ENCODE data around the gene ADARB2.
"Not testable (repeated sequence)": the region's sequence is repeated elsewhere in the genome, so short reads cannot be mapped to it uniquely, and the experiment has no call there.

The ADARB2 gene

DNA sequence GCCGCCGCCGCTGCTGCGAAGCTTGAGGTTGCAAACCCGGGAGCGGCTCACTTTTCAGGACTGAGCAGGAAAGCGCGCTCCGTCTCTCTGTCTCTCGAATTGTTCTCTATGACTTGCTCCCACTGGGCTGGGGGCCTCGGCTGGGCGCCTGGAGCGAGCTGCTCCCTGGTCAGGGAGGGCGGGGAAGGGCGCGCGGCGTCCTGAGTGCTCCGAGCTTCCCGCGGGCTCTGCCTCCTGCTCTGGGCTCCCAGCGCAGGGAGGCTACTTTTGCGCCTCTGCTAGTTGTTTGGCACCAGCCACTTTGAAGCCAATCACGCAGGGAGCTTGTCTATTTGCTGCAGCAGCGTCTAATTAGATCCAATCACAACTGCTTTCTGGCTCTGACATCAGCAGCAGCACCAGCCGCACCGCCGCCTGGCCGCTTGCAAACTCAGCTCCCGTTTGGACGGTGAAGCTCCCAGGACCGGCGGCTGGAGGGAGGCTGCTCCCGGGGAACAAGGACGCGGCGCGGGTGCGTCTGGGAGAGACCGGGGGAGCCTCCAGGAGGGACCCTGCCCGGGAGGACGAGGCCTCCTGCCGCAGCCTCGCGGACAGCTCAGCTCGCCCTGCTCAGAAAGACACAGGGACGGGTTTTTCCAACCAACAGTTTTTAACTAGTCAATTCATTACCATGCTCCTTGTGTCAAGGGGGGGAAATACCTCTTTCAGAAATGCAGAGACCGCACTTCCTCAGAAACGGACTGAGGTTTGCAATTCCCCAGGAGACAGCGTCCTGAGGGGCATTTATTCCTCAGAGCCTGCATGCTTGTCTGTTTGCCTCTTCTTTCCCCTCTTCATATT is at the start of gene ADARB2:
TSS of gene ADARB2 (minus strand) at position 304 of the 840 bp plus-strand sequence.
- Mint-ChIP-seq H3K27me3 (peaks cover 21% of the 10 kb centered on the region), H3K36me3 (no peaks in the 10 kb centered on the region), H3K27ac (no peak within 1 kb of the TSS), H3K9me3 (no peaks in the 10 kb centered on the region), H3K4me3 (peak within 1 kb of the TSS; percentile 78), H3K4me1 (peaks cover 9% of the 10 kb centered on the region)
- DNase-seq (ENCODE audit: low spot score in 2 of 2) = peak; percentile 22 to 32
- peak; percentile 68 for ATAC-seq (ENCODE audit: low read depth)

DNA sequence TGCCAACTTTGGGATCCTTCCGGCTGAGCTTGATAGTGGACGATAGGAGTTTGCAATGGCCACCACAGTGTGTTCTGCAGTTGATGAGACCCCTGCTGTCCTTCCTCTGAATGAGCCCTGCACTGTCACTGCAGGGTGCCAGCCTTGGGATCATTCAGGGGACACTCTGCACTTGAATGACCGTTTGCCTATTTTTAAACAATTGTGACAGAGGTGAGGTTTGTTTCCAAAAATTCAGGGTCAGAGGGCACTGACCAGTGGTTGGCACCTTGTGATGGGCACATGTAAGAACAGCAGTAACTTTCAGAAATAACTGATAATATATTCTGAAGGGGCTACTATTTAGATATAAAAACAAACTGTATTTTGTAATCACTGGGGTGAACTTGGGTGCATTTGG is 48.5 kb upstream of the ADARB2 start:
- Mint-ChIP-seq H3K36me3 (no peaks in the 10 kb centered on the region), H3K9me3 (peaks cover 2% of the 10 kb centered on the region), H3K4me1 (no peaks in the 10 kb centered on the region), H3K27ac (no peak overlapping the region), H3K4me3 (no peak overlapping the region), H3K27me3 (peaks cover 10% of the 10 kb centered on the region)
- no peak for DNase-seq (ENCODE audit: low spot score in 2 of 2)
- no peak for ATAC-seq (ENCODE audit: low read depth)

- ATAC-seq (ENCODE audit: low read depth) = no peak
- Mint-ChIP-seq H3K9me3 (peaks cover 2% of the 10 kb centered on the region), H3K36me3 (no peaks in the 10 kb centered on the region), H3K4me1 (no peaks in the 10 kb centered on the region), H3K27ac (no peak overlapping the region), H3K27me3 (peaks cover 5% of the 10 kb centered on the region), H3K4me3 (no peak overlapping the region)
- DNase-seq (ENCODE audit: low spot score in 2 of 2) = no peak
Observed at GRCh38 chr10:1782841-1783240, 45.5 kb upstream of the ADARB2 start.

DNA sequence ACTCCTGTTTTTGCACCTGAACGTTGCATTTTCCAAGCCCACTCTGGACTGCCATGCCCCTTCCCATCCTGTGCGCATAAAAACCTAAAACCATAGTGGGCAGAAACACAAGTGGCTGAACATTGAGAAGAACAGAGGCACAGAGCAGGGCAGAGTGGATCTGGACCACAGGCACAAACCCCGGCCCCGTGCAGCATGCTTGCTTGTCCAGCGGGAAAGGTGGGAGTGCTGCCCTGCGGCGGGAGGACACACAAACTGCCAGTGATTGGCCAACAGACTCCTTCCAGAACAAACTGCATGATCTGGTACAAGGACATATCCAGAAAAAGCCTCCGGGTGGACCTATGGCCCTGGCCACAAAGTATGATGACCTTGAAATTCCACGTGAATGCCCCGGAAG is 42.5 kb upstream of the ADARB2 start:
- Mint-ChIP-seq H3K4me3 (no peak overlapping the region), H3K9me3 (peaks cover 2% of the 10 kb centered on the region), H3K36me3 (no peaks in the 10 kb centered on the region), H3K4me1 (no peaks in the 10 kb centered on the region), H3K27me3 (peaks cover 3% of the 10 kb centered on the region), H3K27ac (no peak overlapping the region)
- DNase-seq (ENCODE audit: low spot score in 2 of 2) (no peak), ATAC-seq (ENCODE audit: low read depth) (no peak)

GRCh38 chr10:1778375-1778969 is 41.1 kb upstream of the ADARB2 start:
- peaks cover 3% of the 10 kb centered on the region for H3K27me3 Mint-ChIP-seq
- DNase-seq (ENCODE audit: low spot score in 2 of 2) (no peak), ATAC-seq (ENCODE audit: low read depth) (no peak)
- no peaks in the 10 kb centered on the region for H3K9me3 Mint-ChIP-seq
- no peaks in the 10 kb centered on the region for H3K36me3 Mint-ChIP-seq
- no peaks in the 10 kb centered on the region for H3K4me1 Mint-ChIP-seq
- no peak overlapping the region for H3K27ac Mint-ChIP-seq
- no peak overlapping the region for H3K4me3 Mint-ChIP-seq

DNA sequence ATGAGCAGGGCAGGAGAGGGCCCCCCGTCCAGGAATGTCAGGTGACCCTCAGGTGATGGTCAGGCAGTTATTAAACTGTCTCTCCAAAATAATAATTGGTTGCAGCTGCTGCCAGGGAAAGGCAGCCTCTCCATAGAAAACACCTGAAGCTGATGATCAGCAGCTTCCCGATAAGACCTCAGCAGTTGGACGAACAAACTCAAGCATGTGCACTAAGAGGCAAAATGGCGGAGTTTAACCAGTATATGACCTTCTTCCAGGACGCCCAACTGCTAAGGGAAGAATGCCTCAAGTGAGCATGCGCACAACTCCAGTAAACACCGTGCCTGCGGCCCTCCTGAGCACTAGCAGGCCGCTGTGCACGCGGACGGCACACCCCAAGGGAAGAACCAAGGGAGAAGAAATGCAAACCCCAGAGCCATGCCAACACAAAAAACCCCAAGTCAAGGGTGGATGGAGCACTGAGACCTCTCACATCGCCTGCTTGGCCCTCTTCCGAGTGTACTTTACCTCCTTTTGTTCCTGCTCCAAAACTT is 38.9 kb upstream of the ADARB2 start:
- DNase-seq (ENCODE audit: low spot score in 2 of 2) (no peak), ATAC-seq (ENCODE audit: low read depth) (no peak)
- Mint-ChIP-seq H3K27ac (no peak overlapping the region), H3K4me3 (no peak overlapping the region), H3K9me3 (no peaks in the 10 kb centered on the region), H3K4me1 (no peaks in the 10 kb centered on the region), H3K36me3 (no peaks in the 10 kb centered on the region), H3K27me3 (peaks cover 6% of the 10 kb centered on the region)

GRCh38 chr10:1774796-1775195 is 37.5 kb upstream of the ADARB2 start:
- no peaks in the 10 kb centered on the region for H3K36me3 Mint-ChIP-seq
- no peak for DNase-seq (ENCODE audit: low spot score in 2 of 2)

DNA sequence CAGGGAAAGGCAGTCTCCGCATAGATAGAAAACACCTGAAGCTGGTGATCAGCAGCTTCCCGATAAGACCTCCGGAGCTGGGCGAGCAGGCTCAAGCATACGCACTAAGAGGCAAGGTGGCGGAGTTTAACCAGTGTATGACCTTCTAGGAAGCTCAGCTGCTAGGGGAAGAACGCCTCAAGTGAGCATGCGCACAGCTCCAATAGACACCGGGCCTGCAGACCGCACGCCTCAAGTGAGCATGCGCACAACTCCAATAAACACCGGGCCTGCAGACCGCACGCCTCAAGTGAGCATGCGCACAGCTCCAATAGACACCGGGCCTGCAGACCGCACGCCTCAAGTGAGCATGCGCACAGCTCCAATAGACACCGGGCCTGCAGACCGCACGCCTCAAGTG is 35.9 kb upstream of the ADARB2 start:
- H3K27ac Mint-ChIP-seq; ATAC-seq (ENCODE audit: low read depth); H3K36me3 Mint-ChIP-seq; DNase-seq (ENCODE audit: low spot score in 2 of 2); H3K27me3 Mint-ChIP-seq; H3K4me3 Mint-ChIP-seq; H3K4me1 Mint-ChIP-seq; H3K9me3 Mint-ChIP-seq: not testable (repeated sequence)

More at GRCh38 chr10:1774796-1775195, 37.5 kb upstream of the ADARB2 start:
- Mint-ChIP-seq H3K4me1 (no peaks in the 10 kb centered on the region), H3K9me3 (no peaks in the 10 kb centered on the region), H3K27ac (no peak overlapping the region), H3K27me3 (peaks cover 3% of the 10 kb centered on the region), H3K4me3 (no peak overlapping the region)
- no peak for ATAC-seq (ENCODE audit: low read depth)

DNA sequence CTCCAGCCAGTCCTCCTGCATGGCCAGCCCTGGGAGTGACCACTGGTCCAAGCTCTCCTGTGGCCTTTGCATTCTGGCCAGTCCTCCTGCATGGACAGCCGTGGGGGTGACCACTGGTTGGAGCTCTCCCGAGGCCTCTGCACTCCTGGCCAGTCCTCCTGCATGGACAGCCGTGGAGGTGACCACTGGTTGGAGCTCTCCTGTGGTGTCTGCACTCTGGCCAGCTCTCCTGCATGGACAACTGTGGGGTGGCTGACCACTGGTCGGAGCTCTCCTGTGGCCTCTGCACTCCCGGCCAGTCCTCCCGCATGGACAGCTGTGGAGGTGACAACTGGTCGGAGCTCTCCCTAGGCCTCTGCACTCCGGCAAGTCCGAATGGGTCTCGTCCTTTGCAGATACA is 28.7 kb upstream of the ADARB2 start:
- H3K36me3 Mint-ChIP-seq = no peaks in the 10 kb centered on the region
- ATAC-seq (ENCODE audit: low read depth) = no peak
- H3K4me3 Mint-ChIP-seq = no peak overlapping the region
- no peaks in the 10 kb centered on the region for H3K4me1 Mint-ChIP-seq
- DNase-seq (ENCODE audit: low spot score in 2 of 2) = no peak
- no peak overlapping the region for H3K27ac Mint-ChIP-seq
- peaks cover 3% of the 10 kb centered on the region for H3K27me3 Mint-ChIP-seq
- peaks cover 1% of the 10 kb centered on the region for H3K9me3 Mint-ChIP-seq

GRCh38 chr10:1762076-1762475 is 24.8 kb upstream of the ADARB2 start:
- ATAC-seq (ENCODE audit: low read depth) (no peak), DNase-seq (ENCODE audit: low spot score in 2 of 2) (no peak)
- H3K4me3 Mint-ChIP-seq = no peak overlapping the region
- H3K27me3 Mint-ChIP-seq = peaks cover 4% of the 10 kb centered on the region
- H3K9me3 Mint-ChIP-seq = peaks cover 6% of the 10 kb centered on the region
- no peaks in the 10 kb centered on the region for H3K4me1 Mint-ChIP-seq
- no peak overlapping the region for H3K27ac Mint-ChIP-seq
- H3K36me3 Mint-ChIP-seq = peaks cover 3% of the 10 kb centered on the region

DNA sequence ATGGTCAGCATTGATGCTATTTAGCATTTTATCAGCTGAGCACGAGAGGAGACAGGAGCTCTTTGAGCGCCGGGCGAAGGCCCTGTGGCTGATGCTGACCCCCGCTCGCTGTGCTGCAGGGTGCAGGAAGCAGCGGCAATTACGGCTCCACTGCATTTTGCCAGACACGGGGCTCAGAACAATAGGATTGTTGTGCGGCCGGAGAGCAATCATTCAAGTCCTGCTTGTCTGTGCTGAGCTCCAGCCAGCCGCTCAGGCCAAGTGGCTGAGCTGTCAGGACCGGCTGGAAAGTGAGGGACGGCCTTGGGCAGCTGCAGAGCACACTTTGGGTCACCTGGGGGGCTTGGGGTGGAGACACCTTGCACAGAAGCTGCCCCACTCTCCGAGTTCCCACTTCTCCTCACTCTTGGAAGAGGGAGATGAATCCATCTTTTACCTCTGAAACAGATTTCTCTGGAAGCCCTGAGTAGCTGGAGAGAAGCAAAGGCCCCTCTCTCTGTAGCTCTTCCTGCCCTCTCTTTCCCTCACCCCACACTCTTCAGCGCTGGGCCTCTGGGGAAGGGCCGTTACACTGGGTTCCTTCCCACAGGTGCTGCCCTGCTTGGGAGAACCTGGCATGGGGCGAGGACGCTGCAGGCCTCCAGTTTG is 17.3 kb upstream of the ADARB2 start:
- H3K4me1 Mint-ChIP-seq = peaks cover 2% of the 10 kb centered on the region
- peaks cover 13% of the 10 kb centered on the region for H3K27me3 Mint-ChIP-seq
- peaks cover 3% of the 10 kb centered on the region for H3K36me3 Mint-ChIP-seq
- ATAC-seq (ENCODE audit: low read depth) (no peak), DNase-seq (ENCODE audit: low spot score in 2 of 2) (no peak)
- no peak overlapping the region for H3K4me3 Mint-ChIP-seq
- H3K9me3 Mint-ChIP-seq = peaks cover 14% of the 10 kb centered on the region
- H3K27ac Mint-ChIP-seq = no peak overlapping the region

DNA sequence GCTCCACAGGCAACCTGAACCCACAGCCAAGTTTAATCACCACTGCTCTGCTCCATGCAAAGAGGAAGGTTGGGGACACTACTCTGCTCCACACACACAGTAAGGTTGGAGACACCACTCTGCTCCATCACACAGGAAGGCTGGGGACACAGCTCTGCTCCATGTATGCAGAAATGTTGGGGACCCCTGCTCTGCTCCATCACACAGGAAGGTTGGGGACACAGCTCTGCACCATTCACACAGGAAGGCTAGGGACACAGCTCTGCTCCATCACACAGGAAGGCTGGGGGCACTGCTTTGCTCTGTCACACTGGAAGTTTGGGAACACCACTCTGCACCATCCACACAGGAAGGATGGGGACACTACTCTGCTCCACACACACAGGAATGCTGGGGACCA is 14.8 kb upstream of the ADARB2 start:
- Mint-ChIP-seq H3K4me3 (no peak overlapping the region), H3K4me1 (peaks cover 2% of the 10 kb centered on the region), H3K27me3 (peaks cover 12% of the 10 kb centered on the region), H3K36me3 (peaks cover 4% of the 10 kb centered on the region), H3K27ac (no peak overlapping the region), H3K9me3 (peaks cover 17% of the 10 kb centered on the region)
- DNase-seq (ENCODE audit: low spot score in 2 of 2) (no peak), ATAC-seq (ENCODE audit: low read depth) (no peak)

- peaks cover 15% of the 10 kb centered on the region for H3K9me3 Mint-ChIP-seq
- DNase-seq (ENCODE audit: low spot score in 2 of 2) = no peak
- peaks cover 20% of the 10 kb centered on the region for H3K27me3 Mint-ChIP-seq
- ATAC-seq (ENCODE audit: low read depth) = no peak
- no peak overlapping the region for H3K4me3 Mint-ChIP-seq
- H3K4me1 Mint-ChIP-seq = peaks cover 2% of the 10 kb centered on the region
- H3K27ac Mint-ChIP-seq = no peak overlapping the region
- peaks cover 4% of the 10 kb centered on the region for H3K36me3 Mint-ChIP-seq
Observed at GRCh38 chr10:1747590-1748157, 10.3 kb upstream of the ADARB2 start.

GRCh38 chr10:1746796-1747195 is 9.5 kb upstream of the ADARB2 start:
- no peak for DNase-seq (ENCODE audit: low spot score in 2 of 2)
- Mint-ChIP-seq H3K4me1 (peaks cover 2% of the 10 kb centered on the region), H3K9me3 (peaks cover 15% of the 10 kb centered on the region), H3K27me3 (peaks cover 19% of the 10 kb centered on the region), H3K27ac (no peak overlapping the region), H3K36me3 (peaks cover 4% of the 10 kb centered on the region), H3K4me3 (no peak overlapping the region)
- no peak for ATAC-seq (ENCODE audit: low read depth)
